ENCODE results near the gene PPP4R2. TPM values are rescaled to one million over a fixed set of nuclear protein-coding genes. Genes with fewer than 3 reads are reported as not detected.

PPP4R2 gene
- total RNA-seq, 2 donors from 2014 or later = 60.3 to 92.9 TPM

DNA sequence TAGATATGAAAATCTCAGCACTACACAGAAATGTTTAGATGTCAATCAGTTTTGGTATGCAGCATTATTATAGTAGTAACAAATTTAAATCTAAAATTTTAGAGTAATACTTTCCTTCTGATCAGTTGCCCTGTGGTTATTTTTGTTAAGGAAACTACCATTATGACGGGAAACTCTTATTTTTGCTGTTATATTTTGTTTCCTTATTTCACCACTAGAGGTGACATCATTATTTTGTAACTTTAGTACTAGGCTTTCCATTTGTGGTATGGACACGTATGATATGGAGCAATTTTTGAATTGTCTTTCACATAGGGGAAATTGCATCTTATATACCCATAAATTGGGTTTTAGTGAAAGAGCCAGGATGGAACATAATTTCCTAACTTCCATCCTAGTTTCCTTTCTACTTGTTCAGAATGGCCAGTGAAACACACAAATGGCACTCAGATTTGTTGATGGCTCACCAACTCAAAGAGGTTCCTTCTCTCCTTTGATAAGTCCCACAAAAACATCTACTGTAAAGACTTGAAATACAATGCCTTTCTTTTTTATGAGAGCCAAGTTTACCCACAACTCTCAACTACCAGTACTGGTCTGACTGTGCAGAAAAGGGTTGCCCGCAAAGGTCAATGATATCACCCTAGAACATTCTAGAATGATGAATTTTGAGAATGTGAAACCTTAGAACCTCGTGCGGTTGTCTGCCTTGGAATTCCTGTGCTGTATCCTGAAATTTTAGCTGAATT, 19.4 kb upstream of the PPP4R2 start:
- no peak for DNase-seq
- H3K9me3 ChIP-seq = no peaks in the 10 kb centered on the region
- H3K4me1 ChIP-seq = no peaks in the 10 kb centered on the region
- H3K9ac ChIP-seq (ENCODE audit: low read depth in 2 of 2, low read length in 2 of 2) = no peak overlapping the region
- H3K27ac ChIP-seq = no peak overlapping the region
- no peaks in the 10 kb centered on the region for H3K27me3 ChIP-seq
- H3K4me3 ChIP-seq = no peak overlapping the region
- H3K36me3 ChIP-seq = no peaks in the 10 kb centered on the region
- TF ChIP-seq, protein P1, sequence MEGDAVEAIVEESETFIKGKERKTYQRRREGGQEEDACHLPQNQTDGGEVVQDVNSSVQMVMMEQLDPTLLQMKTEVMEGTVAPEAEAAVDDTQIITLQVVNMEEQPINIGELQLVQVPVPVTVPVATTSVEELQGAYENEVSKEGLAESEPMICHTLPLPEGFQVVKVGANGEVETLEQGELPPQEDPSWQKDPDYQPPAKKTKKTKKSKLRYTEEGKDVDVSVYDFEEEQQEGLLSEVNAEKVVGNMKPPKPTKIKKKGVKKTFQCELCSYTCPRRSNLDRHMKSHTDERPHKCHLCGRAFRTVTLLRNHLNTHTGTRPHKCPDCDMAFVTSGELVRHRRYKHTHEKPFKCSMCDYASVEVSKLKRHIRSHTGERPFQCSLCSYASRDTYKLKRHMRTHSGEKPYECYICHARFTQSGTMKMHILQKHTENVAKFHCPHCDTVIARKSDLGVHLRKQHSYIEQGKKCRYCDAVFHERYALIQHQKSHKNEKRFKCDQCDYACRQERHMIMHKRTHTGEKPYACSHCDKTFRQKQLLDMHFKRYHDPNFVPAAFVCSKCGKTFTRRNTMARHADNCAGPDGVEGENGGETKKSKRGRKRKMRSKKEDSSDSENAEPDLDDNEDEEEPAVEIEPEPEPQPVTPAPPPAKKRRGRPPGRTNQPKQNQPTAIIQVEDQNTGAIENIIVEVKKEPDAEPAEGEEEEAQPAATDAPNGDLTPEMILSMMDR (IDR thresholded peaks at IDR 0.05) = no peak
- intact Hi-C loops (cut with DNase I) = no loop called here

DNA sequence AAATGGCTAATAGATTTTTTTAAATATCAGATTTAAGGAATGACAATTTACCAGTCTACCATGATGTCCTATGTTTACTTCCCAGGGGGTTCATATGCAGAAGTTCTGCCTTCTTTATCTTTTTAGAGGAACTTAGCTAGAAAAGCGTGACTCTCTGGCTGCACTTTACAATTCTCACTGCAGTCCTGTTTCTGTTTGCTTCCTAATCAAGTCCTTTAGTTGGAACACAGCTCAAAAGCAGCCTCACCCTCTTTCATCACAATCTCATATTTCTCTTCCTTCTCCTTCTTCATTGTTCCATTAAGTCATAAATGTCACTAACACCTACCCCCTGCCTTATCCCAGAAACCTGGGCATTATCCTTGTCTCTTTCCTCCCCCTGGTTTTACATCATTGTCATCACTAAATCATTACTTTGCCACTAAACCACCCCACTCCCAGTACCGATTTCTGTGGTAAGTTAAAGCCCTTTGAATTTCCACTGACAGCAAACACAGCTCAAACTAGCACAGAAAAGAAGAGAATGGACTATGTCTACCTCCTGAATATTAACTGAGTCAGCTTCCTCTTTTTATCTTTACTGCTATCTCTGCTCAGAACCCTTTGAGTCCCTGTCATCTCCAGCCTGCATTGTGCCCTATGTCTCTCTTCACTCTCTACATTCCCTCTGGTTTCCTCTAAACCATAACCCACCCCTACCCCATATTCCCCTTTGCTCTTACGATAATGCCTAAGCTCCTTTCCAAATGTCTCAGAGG, 13.8 kb upstream of the PPP4R2 start:
- DNase-seq = no peak
- Histone ChIP-seq H3K4me3 (no peak overlapping the region), H3K4me1 (no peaks in the 10 kb centered on the region), H3K27me3 (no peaks in the 10 kb centered on the region), H3K36me3 (no peaks in the 10 kb centered on the region), H3K9ac (ENCODE audit: low read depth in 2 of 2, low read length in 2 of 2) (no peak overlapping the region), H3K9me3 (no peaks in the 10 kb centered on the region), H3K27ac (no peak overlapping the region)
- TF ChIP-seq, protein P1 (IDR thresholded peaks at IDR 0.05) = no peak
- intact Hi-C loops (cut with DNase I) = no loop called here

DNA sequence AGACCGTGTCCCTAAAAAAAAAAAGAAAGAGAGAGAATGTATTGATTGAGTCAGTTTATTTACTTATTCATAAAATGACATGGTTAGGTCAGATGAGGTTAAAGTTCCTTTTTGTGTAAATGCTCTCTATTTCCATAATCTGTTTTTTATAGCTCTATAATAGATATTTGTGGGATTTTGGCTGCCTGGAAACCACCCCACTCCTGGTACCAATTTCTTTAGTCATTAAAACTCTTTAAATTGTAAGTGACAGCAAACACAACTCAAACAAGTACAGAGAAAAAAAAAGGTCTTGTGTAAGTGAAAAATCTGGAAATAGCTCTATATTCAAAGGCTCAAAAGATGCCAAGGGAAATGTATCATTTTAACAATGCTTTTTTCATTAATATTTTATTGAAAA, 11.0 kb upstream of the PPP4R2 start:
- intact Hi-C loops (cut with DNase I) = no loop called here
- Histone ChIP-seq H3K9me3 (no peaks in the 10 kb centered on the region), H3K4me1 (no peaks in the 10 kb centered on the region), H3K36me3 (no peaks in the 10 kb centered on the region), H3K4me3 (no peak overlapping the region), H3K27me3 (no peaks in the 10 kb centered on the region), H3K9ac (ENCODE audit: low read depth in 2 of 2, low read length in 2 of 2) (no peak overlapping the region), H3K27ac (no peak overlapping the region)
- TF ChIP-seq, protein P1 (IDR thresholded peaks at IDR 0.05) = no peak
- DNase-seq = no peak

DNA sequence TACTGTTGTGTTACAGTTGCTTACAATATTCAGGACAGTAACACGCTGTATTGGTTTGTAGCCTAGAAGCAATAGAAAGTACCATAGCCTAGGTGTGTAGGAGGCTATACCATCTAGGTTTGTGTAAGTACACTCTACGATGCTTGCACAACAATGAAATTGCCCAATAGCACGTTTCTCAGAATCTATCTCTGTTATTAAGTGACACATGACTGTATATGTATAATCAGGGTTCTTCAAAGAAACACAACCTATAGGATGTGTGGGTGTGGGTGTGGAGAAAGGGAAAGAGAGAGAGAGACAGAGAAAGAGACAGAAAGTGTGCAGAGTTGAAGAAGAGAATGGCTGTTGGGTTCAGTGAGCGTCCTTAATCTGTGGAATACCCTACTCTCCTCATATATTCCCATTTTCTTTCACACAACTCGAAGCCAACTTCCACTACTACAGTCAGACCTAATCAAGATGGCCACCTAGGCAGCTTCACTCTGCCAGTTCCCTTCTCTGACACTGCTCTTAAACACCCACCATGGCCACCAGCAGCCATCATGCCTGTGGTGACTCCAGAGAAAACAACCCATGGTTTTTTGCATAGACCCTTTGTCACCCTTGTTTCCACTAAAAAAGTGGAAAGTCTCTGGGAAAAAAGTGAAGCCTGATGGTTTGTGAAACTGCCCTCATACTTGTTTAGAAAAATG, 5.8 kb upstream of the PPP4R2 start:
- Histone ChIP-seq H3K9ac (ENCODE audit: low read depth in 2 of 2, low read length in 2 of 2) (no peak overlapping the region), H3K27me3 (no peaks in the 10 kb centered on the region), H3K36me3 (no peaks in the 10 kb centered on the region), H3K9me3 (no peaks in the 10 kb centered on the region), H3K4me3 (no peak overlapping the region), H3K27ac (no peak overlapping the region), H3K4me1 (peaks cover 1% of the 10 kb centered on the region)
- intact Hi-C loops (cut with DNase I) = no loop called here
- DNase-seq = no peak
- TF ChIP-seq, protein P1 (IDR thresholded peaks at IDR 0.05) = no peak

DNA sequence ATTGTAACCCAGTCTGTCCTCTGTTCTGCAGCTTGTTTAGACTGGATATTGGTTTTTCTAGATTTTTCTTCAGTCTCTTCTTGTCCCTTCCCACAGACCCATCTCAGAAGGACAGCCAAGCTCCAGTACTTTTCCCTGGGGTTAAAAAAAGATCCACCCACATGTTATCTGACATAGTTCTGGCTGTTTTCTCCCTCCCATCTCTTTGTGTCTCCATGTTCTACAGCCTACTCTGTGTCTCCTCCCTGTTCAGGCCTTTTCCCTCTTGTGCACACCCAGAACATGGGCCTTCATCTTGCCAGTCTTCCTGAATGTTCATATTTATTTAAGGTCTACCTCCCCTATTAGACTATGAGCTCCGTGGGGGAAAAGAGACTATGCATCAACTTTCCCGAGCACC, 5.1 kb upstream of the PPP4R2 start:
- TF ChIP-seq, protein P1 (IDR thresholded peaks at IDR 0.05) = no peak
- no peak for DNase-seq
- intact Hi-C loops (cut with DNase I) = no loop called here
- Histone ChIP-seq H3K27ac (no peak overlapping the region), H3K9me3 (no peaks in the 10 kb centered on the region), H3K4me3 (no peak overlapping the region), H3K36me3 (no peaks in the 10 kb centered on the region), H3K9ac (ENCODE audit: low read depth in 2 of 2, low read length in 2 of 2) (no peak overlapping the region), H3K4me1 (peaks cover 6% of the 10 kb centered on the region), H3K27me3 (no peaks in the 10 kb centered on the region)
